Superior temporal gyrus (tissue), 1 donor: ENCODE data around the gene YIPF2.

ENCODE experiments used
- DNase-seq: peaks from one replicate; pipeline ENCODE4 v3.0.0-alpha.2; 2016; ENCODE audit errors: extremely low spot score

YIPF2 gene

DNA sequence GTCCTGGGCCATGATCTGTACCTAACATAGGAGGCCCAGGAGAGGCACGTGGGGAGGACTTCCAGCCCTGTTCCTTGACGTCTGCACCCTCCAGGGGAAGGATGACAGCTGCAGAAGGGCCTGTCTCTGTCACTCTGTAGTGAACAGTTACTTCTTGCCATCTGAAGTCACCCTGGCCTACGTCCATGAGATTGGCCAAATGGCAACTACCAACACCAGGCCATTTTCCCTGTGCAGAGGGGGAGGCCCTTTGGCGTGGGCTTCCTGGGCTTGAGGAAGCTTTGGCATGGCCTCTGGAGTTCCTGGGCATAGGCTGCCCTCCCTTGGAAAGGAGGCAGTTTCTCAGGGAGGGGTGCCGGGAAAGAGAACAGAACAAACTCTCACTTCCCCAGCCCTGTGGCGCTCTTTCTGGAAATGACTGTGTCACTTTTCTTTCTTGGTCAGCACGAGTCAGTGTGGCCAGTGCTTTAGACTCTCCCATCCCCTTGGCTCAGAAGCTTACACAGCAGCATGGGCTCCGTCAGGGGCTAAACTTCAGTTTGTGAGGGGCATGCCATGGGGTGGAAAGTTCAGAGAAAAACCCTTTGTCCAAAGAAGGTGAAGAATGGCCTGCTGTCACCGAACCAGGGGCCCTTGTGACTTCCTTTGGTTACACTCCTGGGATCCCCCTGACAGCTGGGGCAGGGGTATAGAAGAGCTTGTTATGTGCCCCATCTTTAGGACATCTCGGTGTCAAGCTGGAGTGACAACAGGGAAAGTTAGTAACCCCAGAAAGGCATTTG lies 51.8 kb downstream of the YIPF2 start:
- no peak for DNase-seq

- no peak for DNase-seq
These were observed 54.4 kb downstream of the YIPF2 start for GRCh38 chr19:10874024-10874423.

DNA sequence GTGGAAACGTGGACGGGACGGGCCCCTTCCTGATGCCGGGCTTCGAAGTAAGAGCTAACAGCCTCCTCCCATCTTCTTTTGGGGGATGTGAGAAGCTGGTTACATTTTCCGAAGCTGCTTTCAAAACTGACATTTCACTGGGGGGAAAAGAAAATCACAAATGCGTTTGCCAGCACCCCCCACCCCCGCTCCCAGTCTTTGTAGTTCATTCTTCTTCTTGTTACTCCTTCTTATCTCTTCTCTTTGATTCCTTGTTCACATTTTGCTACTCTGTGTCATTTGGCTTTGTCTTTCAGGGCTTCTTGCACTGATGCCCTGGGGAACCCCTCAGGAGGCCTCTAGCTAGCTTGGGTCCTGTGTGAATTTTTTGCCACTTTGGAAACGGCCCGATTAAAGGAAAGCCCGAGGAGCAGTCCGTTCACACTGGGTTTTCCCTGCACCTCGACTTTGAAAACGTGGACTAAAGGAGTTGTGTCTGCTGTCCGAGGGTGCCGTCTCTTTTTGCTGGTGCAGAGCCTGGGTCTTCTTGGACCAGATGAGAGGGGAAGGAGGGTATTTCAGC lies 55.8 kb downstream of the YIPF2 start:
- DNase-seq, result no peak
